Measurements from ENCODE around the gene CCDC141.

CCDC141 gene

GRCh38 chr2:178947006-178947405 is 102.9 kb downstream of the CCDC141 start:
- Histone ChIP-seq H3K36me3 (ENCODE audit: control insufficient read depth, insufficient read depth, low read length) (no peaks in the 10 kb centered on the region), H3K27me3 (ENCODE audit: control insufficient read depth, insufficient read depth, low read length, poor library complexity, severe bottlenecking) (no peaks in the 10 kb centered on the region), H3K27ac (ENCODE audit: insufficient read depth, low read depth, low read length, poor library complexity, severe bottlenecking) (no peak overlapping the region), H3K9me3 (ENCODE audit: control insufficient read depth, low read length) (no peaks in the 10 kb centered on the region), H3K4me3 (ENCODE audit: insufficient read depth, low read depth, low read length) (no peak overlapping the region), H3K4me1 (ENCODE audit: control insufficient read depth, insufficient read depth, low read length) (no peaks in the 10 kb centered on the region)
- 89% methylated on average over 3 of the region's 3 CpGs for WGBS, 2 experiments

- Histone ChIP-seq H3K27ac (ENCODE audit: insufficient read depth, low read depth, low read length, poor library complexity, severe bottlenecking) (no peak overlapping the region), H3K36me3 (ENCODE audit: control insufficient read depth, insufficient read depth, low read length) (no peaks in the 10 kb centered on the region), H3K4me1 (ENCODE audit: control insufficient read depth, insufficient read depth, low read length) (no peaks in the 10 kb centered on the region), H3K27me3 (ENCODE audit: control insufficient read depth, insufficient read depth, low read length, poor library complexity, severe bottlenecking) (no peaks in the 10 kb centered on the region), H3K4me3 (ENCODE audit: insufficient read depth, low read depth, low read length) (no peak overlapping the region), H3K9me3 (ENCODE audit: control insufficient read depth, low read length) (no peaks in the 10 kb centered on the region)
- 97 to 100% methylated on average over 2 of the region's 3 CpGs for WGBS, 2 experiments
Measured at GRCh38 chr2:178946494-178946893, 103.4 kb downstream of the CCDC141 start.

- no peak overlapping the region for H3K4me3 ChIP-seq (ENCODE audit: insufficient read depth, low read depth, low read length)
- no peak overlapping the region for H3K27ac ChIP-seq (ENCODE audit: insufficient read depth, low read depth, low read length, poor library complexity, severe bottlenecking)
- 87 to 96% methylated on average over 1 of the region's 1 CpG for WGBS, 2 experiments
- H3K27me3 ChIP-seq (ENCODE audit: control insufficient read depth, insufficient read depth, low read length, poor library complexity, severe bottlenecking), result no peaks in the 10 kb centered on the region
- no peaks in the 10 kb centered on the region for H3K9me3 ChIP-seq (ENCODE audit: control insufficient read depth, low read length)
- H3K4me1 ChIP-seq (ENCODE audit: control insufficient read depth, insufficient read depth, low read length), result no peaks in the 10 kb centered on the region
- H3K36me3 ChIP-seq (ENCODE audit: control insufficient read depth, insufficient read depth, low read length), result no peaks in the 10 kb centered on the region
Measured at GRCh38 chr2:178943745-178944144, 106.2 kb downstream of the CCDC141 start.

GRCh38 chr2:178934571-178934970 is 115.4 kb downstream of the CCDC141 start:
- no peaks in the 10 kb centered on the region for H3K9me3 ChIP-seq (ENCODE audit: control insufficient read depth, low read length)
- H3K27ac ChIP-seq (ENCODE audit: insufficient read depth, low read depth, low read length, poor library complexity, severe bottlenecking), result no peak overlapping the region
- H3K4me1 ChIP-seq (ENCODE audit: control insufficient read depth, insufficient read depth, low read length), result no peaks in the 10 kb centered on the region
- no peaks in the 10 kb centered on the region for H3K36me3 ChIP-seq (ENCODE audit: control insufficient read depth, insufficient read depth, low read length)
- no peak overlapping the region for H3K4me3 ChIP-seq (ENCODE audit: insufficient read depth, low read depth, low read length)
- no peaks in the 10 kb centered on the region for H3K27me3 ChIP-seq (ENCODE audit: control insufficient read depth, insufficient read depth, low read length, poor library complexity, severe bottlenecking)

- H3K27me3 ChIP-seq (ENCODE audit: control insufficient read depth, insufficient read depth, low read length, poor library complexity, severe bottlenecking), result no peaks in the 10 kb centered on the region
- H3K4me1 ChIP-seq (ENCODE audit: control insufficient read depth, insufficient read depth, low read length), result no peaks in the 10 kb centered on the region
- 94 to 98% methylated on average over 3 of the region's 3 CpGs for WGBS, 2 experiments
- H3K9me3 ChIP-seq (ENCODE audit: control insufficient read depth, low read length), result no peaks in the 10 kb centered on the region
- H3K4me3 ChIP-seq (ENCODE audit: insufficient read depth, low read depth, low read length), result no peak overlapping the region
- no peak overlapping the region for H3K27ac ChIP-seq (ENCODE audit: insufficient read depth, low read depth, low read length, poor library complexity, severe bottlenecking)
- no peaks in the 10 kb centered on the region for H3K36me3 ChIP-seq (ENCODE audit: control insufficient read depth, insufficient read depth, low read length)
Measured at GRCh38 chr2:178933493-178933892, 116.4 kb downstream of the CCDC141 start.

- no peaks in the 10 kb centered on the region for H3K9me3 ChIP-seq (ENCODE audit: control insufficient read depth, low read length)
- H3K36me3 ChIP-seq (ENCODE audit: control insufficient read depth, insufficient read depth, low read length), result no peaks in the 10 kb centered on the region
- H3K27me3 ChIP-seq (ENCODE audit: control insufficient read depth, insufficient read depth, low read length, poor library complexity, severe bottlenecking), result no peaks in the 10 kb centered on the region
- no peak overlapping the region for H3K27ac ChIP-seq (ENCODE audit: insufficient read depth, low read depth, low read length, poor library complexity, severe bottlenecking)
- 81 to 94% methylated on average over 4 of the region's 4 CpGs for WGBS, 2 experiments
- no peak overlapping the region for H3K4me3 ChIP-seq (ENCODE audit: insufficient read depth, low read depth, low read length)
- no peaks in the 10 kb centered on the region for H3K4me1 ChIP-seq (ENCODE audit: control insufficient read depth, insufficient read depth, low read length)
Measured at GRCh38 chr2:178928077-178928476, 121.9 kb downstream of the CCDC141 start.

GRCh38 chr2:178927173-178927572 is 122.8 kb downstream of the CCDC141 start:
- no peaks in the 10 kb centered on the region for H3K9me3 ChIP-seq (ENCODE audit: control insufficient read depth, low read length)

GRCh38 chr2:178924817-178925216 is 125.1 kb downstream of the CCDC141 start:
- 91 to 98% methylated on average over 1 of the region's 1 CpG for WGBS, 2 experiments
- no peaks in the 10 kb centered on the region for H3K4me1 ChIP-seq (ENCODE audit: control insufficient read depth, insufficient read depth, low read length)
- H3K9me3 ChIP-seq (ENCODE audit: control insufficient read depth, low read length), result no peaks in the 10 kb centered on the region
- no peaks in the 10 kb centered on the region for H3K27me3 ChIP-seq (ENCODE audit: control insufficient read depth, insufficient read depth, low read length, poor library complexity, severe bottlenecking)
- H3K36me3 ChIP-seq (ENCODE audit: control insufficient read depth, insufficient read depth, low read length), result no peaks in the 10 kb centered on the region
- H3K27ac ChIP-seq (ENCODE audit: insufficient read depth, low read depth, low read length, poor library complexity, severe bottlenecking), result no peak overlapping the region
- no peak overlapping the region for H3K4me3 ChIP-seq (ENCODE audit: insufficient read depth, low read depth, low read length)

More at GRCh38 chr2:178927173-178927572, 122.8 kb downstream of the CCDC141 start:
- Histone ChIP-seq H3K27me3 (ENCODE audit: control insufficient read depth, insufficient read depth, low read length, poor library complexity, severe bottlenecking) (no peaks in the 10 kb centered on the region), H3K36me3 (ENCODE audit: control insufficient read depth, insufficient read depth, low read length) (no peaks in the 10 kb centered on the region), H3K27ac (ENCODE audit: insufficient read depth, low read depth, low read length, poor library complexity, severe bottlenecking) (no peak overlapping the region), H3K4me3 (ENCODE audit: insufficient read depth, low read depth, low read length) (no peak overlapping the region), H3K4me1 (ENCODE audit: control insufficient read depth, insufficient read depth, low read length) (no peaks in the 10 kb centered on the region)
- WGBS, 2 experiments, result 91% methylated on average over 7 of the region's 7 CpGs

GRCh38 chr2:178923546-178923945 is 126.4 kb downstream of the CCDC141 start:
- H3K27ac ChIP-seq (ENCODE audit: insufficient read depth, low read depth, low read length, poor library complexity, severe bottlenecking), result no peak overlapping the region
- no peaks in the 10 kb centered on the region for H3K9me3 ChIP-seq (ENCODE audit: control insufficient read depth, low read length)
- H3K36me3 ChIP-seq (ENCODE audit: control insufficient read depth, insufficient read depth, low read length), result no peaks in the 10 kb centered on the region
- no peaks in the 10 kb centered on the region for H3K27me3 ChIP-seq (ENCODE audit: control insufficient read depth, insufficient read depth, low read length, poor library complexity, severe bottlenecking)
- 86 to 93% methylated on average over 7 to 8 of the region's 8 CpGs for WGBS, 2 experiments
- no peak overlapping the region for H3K4me3 ChIP-seq (ENCODE audit: insufficient read depth, low read depth, low read length)
- no peaks in the 10 kb centered on the region for H3K4me1 ChIP-seq (ENCODE audit: control insufficient read depth, insufficient read depth, low read length)

GRCh38 chr2:178920916-178921513 is 128.9 kb downstream of the CCDC141 start:
- Histone ChIP-seq H3K9me3 (ENCODE audit: control insufficient read depth, low read length) (no peaks in the 10 kb centered on the region), H3K27ac (ENCODE audit: insufficient read depth, low read depth, low read length, poor library complexity, severe bottlenecking) (no peak overlapping the region), H3K27me3 (ENCODE audit: control insufficient read depth, insufficient read depth, low read length, poor library complexity, severe bottlenecking) (no peaks in the 10 kb centered on the region), H3K4me1 (ENCODE audit: control insufficient read depth, insufficient read depth, low read length) (no peaks in the 10 kb centered on the region), H3K4me3 (ENCODE audit: insufficient read depth, low read depth, low read length) (no peak overlapping the region), H3K36me3 (ENCODE audit: control insufficient read depth, insufficient read depth, low read length) (no peaks in the 10 kb centered on the region)
- 94 to 98% methylated on average over 3 of the region's 3 CpGs for whole genome bisulfite sequencing, 2 experiments

GRCh38 chr2:178917555-178917954 is 132.4 kb downstream of the CCDC141 start:
- H3K4me3 ChIP-seq (ENCODE audit: insufficient read depth, low read depth, low read length), result no peak overlapping the region
- H3K27me3 ChIP-seq (ENCODE audit: control insufficient read depth, insufficient read depth, low read length, poor library complexity, severe bottlenecking), result no peaks in the 10 kb centered on the region
- no peaks in the 10 kb centered on the region for H3K9me3 ChIP-seq (ENCODE audit: control insufficient read depth, low read length)
- H3K4me1 ChIP-seq (ENCODE audit: control insufficient read depth, insufficient read depth, low read length), result no peaks in the 10 kb centered on the region
- H3K27ac ChIP-seq (ENCODE audit: insufficient read depth, low read depth, low read length, poor library complexity, severe bottlenecking), result no peak overlapping the region
- no peaks in the 10 kb centered on the region for H3K36me3 ChIP-seq (ENCODE audit: control insufficient read depth, insufficient read depth, low read length)
- WGBS, 2 experiments, result 96 to 97% methylated on average over 4 of the region's 4 CpGs
